Measurements from ENCODE around the gene PISD.
"Not testable (repeated sequence)": the region's sequence is repeated elsewhere in the genome, so short reads cannot be mapped to it uniquely, and the experiment has no call there.

PISD gene

DNA sequence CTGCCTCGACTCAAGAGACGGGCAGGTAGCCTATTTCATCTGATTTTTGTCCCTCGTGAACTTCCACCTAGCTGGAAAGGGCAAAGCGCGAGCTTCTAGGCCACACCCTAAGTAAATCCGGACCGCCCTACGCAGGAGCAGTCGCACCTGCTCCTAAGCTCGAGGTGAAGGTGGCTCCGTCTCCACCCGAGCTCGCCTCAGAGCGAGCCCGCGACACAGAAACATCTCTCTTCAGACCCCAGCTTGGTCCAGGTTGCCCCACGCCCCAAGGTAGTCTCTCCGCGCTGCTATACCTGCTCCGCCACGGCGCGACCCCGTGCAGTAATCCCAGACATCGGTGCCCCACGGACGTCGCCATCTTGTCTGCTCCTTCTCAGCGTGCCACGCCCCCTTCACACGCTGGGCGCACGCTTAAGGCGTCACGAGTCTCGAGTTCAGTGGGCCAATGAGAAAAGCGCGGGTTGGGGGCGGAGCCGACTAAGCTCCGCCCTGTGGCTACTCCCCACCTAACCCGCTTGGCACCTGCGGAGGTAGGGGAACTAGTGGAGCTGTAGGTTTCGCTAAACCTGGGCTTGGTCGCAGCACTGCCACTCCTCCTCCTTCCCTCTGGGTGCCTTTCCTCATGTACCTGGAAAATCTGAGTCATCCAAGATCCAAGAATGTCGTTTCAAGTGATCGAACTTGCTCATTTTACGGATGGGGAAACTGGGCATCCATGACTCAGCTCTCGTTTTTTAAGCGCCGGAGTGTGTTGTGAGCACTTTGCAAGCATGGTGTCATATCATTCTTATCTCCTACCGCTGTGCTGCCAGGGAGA lies at the start of gene PISD:
PISD (minus strand) TSS at position 365 of the 817 bp plus-strand sequence; CDS start at position 358, 7 bp downstream.
- DNase-seq = peak; percentile 99

DNA sequence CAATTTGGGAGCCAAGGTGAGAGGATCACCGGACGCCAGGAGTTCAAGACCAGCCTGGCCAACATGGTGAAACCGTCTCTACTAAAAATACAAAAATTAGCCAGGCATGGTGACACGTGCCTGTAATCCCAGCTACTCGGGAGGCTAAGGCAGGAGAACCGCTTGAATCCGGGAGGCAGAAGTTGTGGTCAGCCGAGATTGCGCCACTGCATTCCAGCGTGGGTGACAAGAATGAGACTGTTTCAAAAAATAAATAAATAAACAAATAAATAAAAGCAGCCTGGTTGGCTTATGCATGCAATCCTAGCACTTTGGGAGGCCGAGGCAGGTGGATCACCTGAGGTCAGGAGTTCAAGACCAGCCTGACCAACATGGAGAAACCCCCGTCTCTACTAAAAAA lies 49.2 kb upstream of the PISD start:
- not testable (repeated sequence) for DNase-seq

DNA sequence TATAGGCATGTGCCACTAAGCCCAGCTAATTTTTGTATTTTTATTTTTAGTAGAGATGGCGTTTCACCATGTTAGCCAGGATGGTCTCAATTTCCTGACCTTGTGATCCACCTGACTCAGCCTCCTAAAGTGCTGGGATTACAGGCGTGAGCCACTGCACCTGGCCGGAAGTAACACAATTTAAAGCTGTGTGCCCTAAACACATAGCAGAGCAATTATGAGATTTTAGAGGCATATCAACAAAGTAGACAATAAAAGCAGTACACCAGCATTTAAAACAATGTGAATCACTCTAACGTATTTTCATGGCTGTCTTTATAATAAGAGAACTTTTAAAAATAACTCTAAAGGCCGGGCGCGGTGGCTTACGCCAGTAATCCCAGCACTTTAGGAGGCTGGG lies 45.5 kb upstream of the PISD start:
- DNase-seq = no peak

DNA sequence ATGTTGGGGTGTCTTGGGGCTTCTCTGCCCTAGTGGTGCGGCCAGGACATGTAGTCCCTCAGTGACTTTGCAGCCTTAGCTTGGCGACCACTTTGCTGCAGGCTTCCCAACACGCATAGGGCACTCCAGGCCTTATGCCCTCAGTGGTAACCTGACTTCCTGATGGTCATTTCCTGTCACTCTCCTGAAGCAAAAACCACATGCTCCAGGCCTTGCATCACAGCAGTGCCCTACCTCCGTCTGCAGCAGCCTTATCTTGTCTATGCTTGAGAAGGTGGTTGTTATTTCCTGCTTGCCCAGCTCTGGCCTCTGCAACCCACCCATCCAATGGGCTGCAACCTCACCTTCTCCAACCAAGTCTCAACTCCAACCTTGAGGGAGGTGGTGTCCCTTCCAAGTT lies 33.4 kb upstream of the PISD start:
- no peak for DNase-seq

DNA sequence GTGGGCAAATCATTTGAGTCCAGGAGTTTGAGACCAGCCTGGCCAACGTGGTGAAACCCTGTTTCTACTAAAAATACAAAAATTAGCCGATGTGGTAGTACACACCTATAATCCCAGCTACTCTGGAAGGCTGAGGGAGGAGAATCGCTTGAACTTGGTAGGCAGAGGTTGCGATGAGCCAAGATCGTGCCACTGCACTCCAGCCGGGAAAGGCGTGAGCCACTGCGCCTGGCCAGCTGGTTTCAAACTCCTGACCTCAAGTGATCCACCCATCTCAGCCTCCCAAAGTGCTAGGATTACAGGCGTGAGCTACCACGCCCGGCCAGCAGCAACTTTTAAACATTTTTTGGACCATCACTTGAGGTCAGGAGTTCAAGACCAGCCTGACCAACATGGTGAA lies 32.0 kb upstream of the PISD start:
- DNase-seq = not testable (repeated sequence)

DNA sequence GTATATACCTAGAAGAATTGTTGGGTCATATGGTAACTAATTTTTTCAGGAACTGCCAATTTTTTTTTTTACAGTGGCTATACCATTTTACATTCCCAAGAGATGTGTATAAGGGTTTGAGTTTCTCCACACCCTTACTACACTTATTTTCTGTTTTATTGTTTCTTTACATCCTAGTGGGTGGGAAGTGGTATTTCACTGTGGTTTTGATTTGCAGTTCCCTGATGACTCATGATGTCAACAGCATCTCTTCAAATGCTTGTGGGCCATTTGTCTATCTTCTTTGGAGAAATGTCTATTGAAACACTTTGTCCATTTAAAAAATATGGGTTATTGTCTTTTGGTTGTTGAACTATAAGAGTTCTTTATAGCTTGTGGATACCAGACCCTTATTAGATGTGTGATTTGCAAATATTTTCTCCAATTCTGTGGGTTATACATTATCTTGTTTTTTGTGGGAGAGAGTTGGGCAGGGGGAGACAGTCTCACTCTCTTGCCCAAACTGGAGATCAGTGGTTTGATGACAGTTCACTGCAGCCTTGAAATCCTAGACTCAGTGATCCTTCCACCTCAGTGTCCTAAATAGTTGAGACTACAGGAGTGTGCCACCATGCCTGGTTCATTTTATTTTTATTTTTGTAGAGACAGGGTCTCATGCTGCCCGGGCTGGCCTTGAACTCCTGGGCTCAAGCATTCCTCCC lies 30.3 kb upstream of the PISD start:
- DNase-seq = no peak

DNA sequence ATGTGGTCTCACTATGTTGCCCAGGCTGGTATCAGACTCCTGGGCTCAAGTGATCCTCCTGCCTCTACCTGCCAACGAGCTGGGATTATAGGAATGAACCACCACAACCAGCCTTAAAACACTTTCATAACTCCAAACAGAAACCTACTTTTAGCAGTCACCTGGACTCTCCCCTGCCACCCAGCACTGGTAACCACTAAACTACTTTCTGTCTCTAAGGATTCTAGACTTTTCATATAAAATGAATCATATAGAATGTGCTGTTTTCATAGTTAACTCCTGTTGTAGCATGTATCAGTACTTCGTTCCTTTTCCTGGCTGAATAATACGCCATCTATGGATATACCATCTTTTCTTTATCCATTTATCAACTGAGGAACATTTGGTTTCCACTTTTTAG lies 29.4 kb upstream of the PISD start:
- DNase-seq = no peak

DNA sequence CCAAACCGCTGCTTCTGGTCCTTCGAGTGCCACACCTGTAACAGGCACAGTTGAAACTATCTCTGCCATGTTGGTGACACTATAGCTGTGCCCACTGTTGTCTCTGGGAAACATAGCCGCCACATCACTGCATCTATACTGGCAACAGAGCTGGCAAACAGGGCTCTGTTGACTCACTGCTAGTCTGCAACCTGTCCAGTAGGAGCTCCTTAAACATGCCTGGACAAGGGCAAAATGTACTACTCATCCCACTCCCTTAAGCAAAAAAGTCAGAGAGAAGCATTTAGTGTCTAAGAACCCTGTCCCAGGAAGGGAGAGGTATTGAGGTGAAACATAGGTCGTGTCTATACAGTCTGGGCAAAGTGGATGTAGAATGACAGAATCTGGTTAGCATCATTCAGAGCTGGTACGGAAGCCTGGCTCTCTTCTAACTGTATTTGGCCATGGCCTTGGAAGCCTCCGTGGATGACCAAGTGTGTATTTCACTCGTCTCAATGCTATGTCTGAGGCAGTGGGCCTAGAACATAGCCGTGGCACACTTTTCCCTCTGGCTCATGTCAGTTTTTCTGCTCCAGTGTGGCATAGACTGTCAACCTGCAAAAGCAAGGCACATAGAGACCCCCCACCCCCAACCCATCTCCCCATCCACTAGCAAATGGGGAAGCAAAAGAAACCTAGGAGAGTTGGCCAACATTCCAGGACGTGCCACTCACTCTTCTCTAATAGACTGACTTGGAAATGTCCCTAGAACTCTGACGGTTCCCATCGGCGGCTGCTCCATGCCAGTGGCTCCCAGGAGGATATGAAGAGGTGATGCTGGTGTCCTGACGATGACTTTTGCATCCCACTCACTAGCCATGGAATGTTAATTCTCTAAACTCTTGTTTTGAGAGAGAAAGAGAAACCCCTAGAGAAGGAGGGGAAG lies 21.4 kb upstream of the PISD start:
- DNase-seq = no peak

DNA sequence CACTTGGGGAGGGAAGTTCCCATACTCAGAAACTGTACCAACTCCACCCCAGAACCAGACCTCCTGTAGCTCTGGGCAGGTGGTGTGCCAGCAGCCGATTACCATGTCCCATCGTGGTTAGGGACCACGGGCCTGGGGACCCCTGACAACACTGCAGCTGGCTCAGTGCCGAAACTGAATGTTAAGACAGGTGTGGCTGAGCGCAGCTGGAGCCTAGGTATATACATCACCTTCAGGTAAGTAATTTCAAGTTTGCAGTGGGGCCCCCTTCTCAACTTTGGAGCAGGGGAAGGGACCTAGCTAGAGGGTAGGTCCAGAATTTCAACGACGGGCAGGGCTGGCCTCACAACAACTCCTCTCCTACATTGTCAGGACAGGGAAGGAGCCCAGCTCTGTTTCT lies 20.7 kb upstream of the PISD start:
- no peak for DNase-seq

DNA sequence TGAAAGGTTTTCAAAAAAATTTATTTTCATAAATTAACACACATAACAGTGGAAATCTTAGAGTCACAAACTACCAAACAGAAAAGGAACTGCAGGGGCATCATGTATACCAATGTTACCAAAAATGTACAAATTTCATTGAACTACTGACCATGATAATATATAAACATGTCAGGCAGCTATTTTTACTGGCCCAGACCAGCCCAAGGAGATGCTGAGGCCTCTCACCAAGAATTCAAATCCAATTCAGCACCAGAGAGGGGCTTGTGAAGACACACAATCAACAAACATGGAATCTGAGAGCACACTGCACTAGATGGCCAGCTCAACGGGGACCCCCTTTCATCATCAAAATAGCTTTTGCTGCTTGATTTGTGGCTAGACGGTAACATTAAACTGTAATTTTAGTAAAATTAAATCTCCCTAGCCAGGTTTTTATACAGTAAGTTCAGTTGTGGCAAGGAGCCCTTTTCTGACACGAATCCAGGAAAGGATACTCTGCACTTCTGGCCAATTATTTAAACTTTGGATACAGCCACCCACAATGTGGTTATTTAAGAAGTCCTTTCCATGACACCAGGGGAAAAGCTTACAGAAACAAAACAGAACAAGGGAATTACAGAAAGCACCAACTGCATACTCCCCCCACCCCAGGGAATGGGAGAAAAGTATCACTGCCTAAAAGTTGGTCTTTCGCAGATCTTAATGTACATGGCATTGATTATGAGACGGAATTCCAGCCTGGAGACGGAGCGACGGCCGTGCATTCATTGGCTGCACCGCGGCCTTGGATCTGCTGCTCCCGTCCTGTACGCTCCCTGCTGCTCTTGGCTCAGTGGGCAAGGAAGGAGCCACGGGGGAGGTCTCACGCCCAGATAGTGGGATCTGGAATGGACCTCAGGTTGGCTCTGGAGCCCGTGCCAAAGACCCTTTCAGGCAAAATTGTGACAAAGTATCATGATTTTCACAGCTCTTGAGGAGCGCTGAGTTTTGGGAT lies 19.6 kb upstream of the PISD start:
- no peak for DNase-seq

DNA sequence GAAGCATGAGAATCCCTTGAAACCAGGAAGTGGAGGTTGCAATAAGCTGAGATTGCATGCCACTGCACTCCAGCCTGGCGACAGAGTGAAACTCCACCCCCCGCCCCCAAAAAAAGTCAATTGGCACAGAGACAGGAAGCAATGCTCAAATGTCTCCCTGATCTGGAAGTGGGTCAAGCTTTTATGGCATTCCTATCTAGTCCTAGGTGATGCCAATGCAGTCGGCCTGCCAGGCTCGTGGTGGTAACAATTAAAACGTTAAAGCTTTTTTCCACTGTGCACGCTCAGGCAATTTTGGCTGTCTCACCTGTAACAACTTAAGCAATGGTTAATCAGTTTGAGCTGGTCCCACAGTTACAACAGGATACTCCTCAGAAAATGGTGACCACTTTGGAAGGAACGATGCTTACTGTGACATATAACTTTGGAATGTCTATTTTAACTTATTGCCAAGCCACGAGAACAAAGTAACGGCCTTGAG lies 18.9 kb upstream of the PISD start:
- DNase-seq = no peak

DNA sequence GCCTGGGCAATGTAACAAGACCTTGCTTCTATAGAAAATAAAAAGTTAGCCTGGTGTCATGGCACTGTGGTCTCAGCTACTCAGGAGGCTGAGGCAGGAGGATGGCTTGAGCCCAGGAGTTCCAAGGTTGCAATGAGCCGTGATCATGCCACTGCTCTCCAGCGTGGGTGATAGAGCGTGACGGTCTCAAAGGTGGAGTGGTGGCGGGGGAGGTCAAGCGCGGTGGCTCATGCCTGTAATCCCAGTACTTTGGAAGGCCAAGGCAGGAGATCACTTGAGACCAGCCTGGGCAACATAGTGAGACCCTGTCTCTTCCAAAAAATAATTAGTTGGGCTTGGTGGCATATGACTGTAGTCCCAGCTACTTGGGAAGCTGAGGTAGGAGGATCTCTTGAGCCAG lies 16.7 kb upstream of the PISD start:
- no peak for DNase-seq

DNA sequence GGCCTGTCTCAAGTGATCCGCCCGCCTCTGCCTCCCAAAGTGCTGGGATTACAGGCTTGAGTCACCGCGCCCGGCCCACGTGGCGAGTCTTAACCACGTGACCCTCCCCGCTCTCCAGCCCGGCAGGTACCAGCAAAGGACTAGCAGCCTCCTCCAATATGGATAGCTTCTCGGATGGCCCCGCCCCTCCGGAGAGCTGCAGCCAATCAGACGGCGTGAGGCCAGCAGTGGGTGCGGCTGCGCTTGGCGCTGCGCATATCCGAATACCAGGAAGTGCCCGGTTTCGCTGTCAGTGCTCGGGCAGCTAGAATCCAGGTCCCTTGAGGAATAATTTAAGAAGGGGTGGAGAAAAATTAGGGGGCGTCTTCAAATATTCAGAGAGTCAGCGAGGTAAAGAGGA lies 14.7 kb upstream of the PISD start:
- DNase-seq = peak; percentile 99

DNA sequence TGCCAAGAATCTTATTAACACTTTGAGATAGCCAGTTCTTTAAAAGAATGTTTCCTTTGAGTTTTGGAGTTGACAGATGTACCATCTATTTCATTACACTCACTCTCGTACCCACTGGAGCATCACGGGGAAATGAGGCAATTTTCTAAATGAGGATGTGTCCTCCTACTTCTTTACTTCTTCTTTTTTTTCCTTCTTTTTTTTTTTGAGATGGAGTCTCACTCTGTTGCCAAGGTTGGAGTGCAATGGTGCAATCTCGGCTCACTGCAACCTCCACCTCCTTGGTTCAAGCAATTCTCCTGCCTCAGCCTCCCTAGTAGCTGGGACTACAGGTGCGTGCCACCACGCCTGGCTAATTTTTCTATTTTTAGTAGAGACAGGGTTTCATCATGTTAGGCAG lies 12.2 kb upstream of the PISD start:
- not testable (repeated sequence) for DNase-seq

DNA sequence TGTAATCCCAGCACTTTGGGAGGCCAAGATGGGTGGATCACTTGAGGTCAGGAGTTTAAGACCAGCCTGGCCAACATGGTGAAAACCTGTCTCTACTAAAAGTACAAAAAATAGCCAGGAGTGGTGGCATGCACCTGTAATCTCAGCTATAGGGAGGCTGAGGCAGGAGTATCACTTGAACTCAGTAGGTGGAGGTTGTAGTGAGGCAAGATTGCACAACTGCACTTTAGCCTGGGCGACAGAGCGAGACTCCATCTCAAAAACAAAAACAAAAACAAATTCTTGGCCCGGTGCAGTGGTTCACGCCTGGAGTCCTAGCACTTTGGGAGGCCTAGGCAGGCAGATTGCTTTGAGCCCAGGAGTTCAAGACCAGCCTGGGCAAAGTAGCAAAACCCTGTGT lies 6.8 kb upstream of the PISD start:
- DNase-seq = not testable (repeated sequence)

DNA sequence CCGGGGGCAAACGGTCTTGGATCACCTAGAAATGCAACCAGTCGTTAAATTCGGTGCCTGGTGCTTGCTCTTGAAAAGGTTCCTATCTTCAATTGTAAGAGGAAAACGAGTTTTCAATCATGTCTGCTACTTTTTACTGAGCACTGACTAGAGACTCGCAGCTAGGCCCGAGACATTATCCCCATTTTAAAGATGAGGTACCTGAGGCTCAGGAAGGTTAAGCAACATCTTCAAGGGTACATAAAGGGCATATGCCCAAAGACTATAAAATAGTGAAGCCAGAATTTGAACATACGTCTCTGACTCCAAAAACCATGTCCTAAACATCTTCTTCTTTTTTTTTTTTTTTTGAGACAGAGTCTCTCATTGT lies 638 bp upstream of the PISD start:
- peak; percentile 53 for DNase-seq

DNA sequence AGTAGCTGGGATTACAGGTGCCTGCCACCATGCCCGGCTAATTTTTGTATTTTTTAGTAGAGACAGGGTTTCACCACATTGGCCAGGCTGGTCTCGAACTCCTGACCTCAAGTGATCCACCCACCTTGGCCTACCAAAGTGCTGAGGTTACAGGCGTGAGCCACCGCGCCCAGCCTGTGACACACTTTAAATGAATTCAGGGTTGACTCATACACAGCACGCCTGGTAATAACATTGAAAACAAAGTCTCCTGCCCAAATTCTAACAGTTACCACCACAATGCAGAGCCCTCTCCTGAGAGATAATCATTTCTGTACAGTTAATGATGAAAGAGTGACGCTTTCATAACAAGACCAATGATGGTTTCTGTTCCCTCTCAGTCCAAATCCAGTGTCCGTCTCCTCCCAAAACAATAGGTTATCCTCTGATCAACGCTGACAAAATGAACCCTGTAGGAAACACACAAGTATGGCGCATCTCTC lies 1.1 kb downstream of the PISD start:
- DNase-seq = not testable (repeated sequence)

DNA sequence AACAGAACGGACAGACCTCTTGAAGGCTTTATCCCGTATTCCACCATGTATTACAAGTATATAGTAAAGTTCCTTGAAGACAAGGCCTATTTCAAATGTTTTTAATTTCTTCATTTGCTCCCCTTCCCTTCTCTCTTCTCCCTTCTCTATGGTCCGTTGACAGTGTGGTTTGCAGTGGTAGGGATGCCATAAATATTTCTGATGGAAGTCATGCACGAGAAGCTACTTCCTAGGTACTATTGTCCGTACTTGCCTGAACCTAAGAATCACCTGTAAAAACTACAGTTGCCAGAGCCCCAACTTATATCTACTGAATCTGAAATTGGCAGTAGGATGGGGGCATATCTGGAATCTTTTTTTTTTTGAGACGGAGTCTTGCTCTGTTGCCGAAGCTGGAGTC lies 2.8 kb downstream of the PISD start:
- DNase-seq = no peak

DNA sequence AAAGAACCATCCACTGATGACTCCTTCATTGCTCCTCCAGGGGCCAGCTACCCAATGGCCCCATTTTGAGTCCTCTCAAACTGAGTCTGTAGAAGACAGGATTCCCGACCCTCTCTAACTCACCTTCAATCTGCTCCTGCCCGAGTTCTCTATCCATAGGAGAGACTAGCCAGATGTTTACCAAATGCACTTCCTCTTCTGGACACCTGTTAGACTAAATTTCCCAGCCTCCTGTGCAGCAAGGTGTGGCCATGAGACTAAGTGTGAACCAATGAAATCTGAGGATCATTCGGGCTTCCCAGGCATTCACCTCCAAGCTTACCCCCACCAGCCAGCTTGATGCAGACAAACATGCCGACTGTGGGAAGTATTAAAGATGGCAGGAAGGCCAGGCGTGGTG lies 7.6 kb downstream of the PISD start:
- DNase-seq = no peak

DNA sequence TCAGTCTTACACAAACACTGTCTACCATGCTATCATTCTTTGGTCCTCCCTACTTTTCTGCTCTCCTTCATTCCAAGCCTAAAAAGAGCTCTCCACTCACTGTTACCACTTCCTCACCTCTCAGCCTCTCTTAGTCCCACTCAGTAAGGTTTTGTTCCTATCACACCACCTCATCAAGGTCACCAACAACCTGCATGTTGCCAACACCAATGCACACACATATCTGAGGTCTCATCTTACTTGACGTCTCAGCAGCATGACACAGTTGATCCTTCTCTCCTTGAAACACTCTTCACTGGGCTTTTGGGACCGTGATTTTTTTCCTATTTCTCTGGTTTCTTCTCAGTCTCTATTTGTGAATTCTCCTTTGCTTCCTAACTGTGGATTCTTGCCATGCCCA lies 8.1 kb downstream of the PISD start:
- DNase-seq = no peak

DNA sequence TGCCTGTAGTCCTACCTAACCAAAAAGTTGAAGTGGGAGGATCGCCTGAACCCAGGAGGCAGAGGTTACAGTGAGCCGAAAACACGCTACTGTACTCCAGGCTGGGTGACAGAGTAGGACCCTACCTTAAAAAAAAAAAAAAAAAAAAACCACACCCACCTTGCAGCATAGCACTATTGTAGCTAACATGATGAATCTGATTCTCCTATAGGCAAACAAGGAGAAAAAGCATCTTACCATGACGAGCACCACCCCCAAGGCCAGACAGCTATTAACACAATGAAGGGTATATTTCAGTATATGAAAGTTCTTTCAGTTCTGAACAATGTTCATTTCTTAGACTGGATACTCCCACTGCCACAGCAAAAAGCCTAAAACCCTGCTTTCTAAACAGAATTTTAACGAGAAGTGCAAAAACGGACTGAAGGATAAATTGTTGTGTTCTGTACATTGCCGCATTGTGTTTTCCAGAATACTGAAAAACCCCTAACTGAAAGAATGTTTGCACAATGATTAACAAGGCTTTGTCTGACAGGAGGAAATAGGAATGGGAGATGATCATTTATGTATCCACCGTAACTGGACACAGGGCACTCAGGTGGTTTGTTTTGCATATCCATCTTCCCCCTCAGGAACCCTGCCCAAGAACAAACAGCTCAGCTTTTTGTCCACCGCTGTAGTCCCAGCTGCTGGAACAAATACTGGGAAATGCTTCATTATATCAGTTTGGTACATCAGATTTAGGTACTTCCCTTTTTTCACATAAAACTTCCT lies 8.9 kb downstream of the PISD start:
- DNase-seq = peak; percentile 56
